Right hindlimb (tissue), 1 donor: Measurements from ENCODE around the gene CFAP74.

Experiments
- DNase-seq: peaks from one replicate; pipeline ENCODE4 v3.0.0-alpha.2; 2018

Gene CFAP74

DNA sequence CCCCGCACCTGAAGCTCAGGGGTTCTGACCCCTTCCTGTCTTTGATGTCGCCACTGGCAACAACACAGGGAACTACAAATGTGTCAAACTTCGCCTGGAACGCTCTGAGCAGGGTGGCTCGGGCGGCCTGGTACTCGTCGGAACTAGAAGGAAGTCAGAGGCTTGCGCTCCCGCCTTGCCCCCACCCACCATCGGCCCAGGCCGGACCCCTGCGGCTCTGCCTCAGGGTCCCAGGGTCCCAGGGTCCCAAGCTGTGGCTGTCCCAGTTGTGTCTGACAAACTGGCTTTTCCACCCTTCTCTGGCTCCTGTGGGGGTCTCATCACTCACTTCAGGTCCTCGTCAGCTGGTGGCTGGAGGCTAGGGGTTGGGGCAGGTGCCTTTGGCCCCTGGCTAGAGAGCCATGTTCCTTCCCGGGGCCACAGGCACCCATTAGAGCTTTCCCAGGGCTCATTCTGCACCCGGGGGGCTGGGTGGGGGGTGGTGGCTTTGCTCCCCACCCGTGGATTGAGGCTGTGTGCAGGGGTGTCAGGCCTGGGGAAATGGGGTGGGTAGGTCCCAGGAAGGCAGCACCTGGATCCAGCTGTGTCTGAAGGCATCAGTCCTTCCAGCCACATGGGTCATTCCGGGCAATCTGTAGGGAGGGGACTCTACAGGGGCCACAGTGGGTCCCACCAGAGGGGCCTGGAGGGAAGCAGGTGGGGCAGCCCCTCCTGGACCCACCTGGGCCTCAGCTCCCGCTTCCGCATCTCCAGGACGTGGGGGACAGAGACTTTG is 76.5 kb downstream of the CFAP74 start:
- DNase-seq = peak; percentile 6

DNA sequence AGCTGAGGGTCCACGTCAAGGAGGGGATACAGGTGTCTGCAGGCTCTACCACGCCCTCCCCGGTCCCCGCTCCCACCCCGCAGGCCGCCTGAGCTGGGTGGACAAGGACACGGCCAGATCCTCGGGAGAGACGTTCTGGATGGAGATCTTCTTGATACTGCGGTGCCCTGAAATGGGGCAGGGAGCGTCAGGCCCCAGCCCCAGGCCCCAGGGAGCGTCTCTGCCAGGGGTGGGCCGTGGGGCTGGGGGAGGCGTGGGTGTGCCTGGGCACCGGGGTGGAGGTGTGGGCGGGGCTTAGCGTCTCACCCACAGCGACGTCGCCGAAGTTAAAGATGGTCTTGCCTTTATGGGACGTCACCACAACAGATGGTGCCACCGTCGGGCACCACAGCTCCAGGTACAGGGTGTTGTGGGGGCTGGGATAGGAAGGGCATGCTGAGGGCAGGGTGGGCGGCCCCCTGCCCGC is 77.2 kb downstream of the CFAP74 start:
- DNase-seq = no peak

DNA sequence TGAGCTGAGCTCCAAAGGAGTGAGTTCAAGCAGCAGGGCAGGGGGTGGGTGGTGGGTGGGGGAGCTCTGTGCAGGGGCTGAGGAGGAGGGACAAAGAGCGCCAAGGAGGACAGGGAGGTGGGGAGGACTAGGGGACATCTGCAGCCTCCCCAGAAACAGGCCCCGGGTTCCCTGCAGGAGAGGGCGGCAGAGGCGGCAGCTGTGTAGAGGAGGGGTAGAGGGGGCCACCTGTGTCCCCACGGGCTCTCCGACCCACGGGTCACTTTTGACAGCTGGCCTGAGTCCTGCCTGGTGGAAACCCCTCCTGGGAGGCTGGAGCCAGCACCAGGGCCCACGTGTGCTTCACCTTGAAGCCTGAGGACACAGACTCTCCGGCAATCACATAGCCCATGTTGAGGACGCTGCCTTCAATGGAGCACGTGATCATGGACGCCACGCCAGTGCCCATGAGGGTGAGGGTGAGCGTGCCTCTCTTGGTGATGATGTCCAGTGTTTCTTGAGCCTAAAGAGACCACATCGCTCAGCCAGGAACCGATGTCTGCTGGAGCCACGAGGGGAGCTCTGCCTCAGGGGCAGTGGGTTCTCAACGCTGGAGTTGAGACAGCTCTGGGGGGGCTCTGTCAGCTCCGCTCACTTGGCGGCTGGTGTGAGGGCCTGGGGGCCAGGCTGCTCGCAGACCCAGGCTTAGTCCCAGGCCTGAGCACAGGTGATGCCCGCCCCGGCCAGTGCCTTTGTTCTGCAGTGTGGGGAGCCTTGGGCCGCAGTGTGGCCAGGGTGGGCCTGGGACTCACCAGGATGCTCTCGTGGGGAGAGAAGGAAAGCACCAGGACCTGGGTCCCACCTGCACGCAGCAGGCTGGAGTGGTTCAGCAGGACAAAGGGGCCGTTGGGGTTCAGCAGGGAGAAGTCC is 77.9 kb downstream of the CFAP74 start:
- DNase-seq = peak; percentile 14

DNA sequence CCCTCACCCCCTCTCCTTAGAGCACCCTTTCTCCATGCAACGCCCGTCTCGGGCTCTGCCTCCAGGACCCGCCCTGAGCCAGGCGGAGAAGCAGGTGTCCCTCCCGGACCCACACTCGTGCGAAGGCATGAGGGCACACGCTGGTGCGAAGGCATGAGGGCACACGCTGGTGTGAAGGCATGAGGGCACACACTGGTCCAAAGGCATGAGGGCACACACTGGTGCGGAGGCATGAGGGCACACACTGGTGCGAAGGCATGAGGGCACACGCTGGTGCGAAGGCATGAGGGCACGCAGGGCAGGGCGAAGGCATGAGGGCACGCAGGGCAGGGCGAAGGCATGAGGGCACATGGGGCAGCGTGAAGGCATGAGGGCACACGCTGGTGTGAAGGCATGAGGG is 78.7 kb downstream of the CFAP74 start:
- DNase-seq = peak; percentile 17

DNA sequence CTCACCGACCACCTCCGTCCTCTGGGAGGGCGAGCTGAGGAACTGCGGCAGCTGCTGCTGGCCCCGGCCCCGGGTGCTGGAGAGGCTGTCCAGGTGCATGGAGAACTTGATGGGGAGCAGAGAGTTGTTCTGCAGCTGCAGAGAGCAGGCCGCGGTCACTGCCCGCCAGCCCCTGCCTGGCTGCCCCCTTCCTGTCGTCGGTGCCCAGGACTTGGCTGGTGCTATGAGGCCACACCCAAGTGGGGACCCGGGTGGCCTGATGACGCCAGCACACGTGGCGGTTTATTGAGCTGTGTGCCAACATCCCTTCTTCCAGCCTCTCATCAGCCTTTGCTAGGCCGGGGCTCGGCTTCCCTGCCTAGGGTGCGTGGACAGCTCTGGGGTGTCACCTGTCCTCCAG is 79.2 kb downstream of the CFAP74 start:
- peak; percentile 68 for DNase-seq

DNA sequence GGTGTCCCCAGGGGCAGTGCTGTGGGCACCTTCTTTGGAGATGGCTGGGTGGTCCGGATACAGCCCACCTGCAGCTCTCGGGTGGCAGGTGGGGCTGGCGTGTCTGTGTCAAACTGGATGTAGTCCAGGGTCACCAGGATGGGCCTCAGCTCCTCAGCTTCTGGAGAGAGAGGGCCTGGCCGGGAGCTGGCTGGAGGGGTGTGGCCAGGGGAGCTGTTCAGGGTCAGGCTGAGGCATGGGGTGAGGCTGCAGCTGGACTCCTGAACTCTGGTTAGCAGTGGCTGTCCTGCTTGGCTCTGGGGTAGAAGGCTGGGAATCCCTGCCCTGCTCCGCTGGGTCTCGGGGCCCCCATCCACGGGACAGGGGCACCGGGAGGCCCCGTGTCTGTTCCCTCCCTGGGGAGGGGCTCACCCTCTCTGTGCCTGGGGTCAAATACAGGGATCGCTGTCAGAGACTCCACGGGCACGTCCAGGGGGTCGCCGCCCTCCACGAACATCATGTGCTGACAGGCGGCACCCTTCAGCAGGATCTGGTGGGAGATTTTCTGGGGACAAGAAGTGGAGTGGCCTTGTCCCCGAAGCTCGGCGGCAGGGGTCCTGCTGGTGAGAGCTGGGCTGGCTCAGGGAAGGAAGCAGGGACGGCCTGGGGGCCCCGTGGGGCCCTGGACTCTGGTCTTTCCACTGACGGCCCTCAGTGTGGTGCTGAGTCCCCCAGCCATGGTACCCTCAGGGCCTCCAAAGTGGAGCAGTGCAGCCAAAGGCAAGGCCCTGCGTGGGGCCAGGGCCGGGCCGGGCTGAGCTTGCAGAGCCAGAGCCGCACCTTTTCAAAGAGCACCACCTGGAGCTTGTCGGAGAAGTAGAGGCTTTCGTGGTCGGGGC is 80.4 kb downstream of the CFAP74 start:
- peak; percentile 26 for DNase-seq

DNA sequence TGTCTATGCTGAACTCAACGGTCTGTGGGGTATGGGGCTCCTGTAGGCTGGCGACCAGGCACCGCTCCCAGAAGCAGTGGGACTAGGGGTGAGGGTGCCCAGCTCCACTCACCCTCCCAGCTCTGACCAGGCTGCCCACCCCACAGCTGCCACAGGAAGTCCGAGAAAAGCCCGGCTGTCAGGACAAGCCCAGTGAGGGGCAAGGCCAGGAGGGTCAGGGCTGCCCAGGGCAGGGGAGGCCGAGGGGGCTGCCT is 81.0 kb downstream of the CFAP74 start:
- no peak for DNase-seq

DNA sequence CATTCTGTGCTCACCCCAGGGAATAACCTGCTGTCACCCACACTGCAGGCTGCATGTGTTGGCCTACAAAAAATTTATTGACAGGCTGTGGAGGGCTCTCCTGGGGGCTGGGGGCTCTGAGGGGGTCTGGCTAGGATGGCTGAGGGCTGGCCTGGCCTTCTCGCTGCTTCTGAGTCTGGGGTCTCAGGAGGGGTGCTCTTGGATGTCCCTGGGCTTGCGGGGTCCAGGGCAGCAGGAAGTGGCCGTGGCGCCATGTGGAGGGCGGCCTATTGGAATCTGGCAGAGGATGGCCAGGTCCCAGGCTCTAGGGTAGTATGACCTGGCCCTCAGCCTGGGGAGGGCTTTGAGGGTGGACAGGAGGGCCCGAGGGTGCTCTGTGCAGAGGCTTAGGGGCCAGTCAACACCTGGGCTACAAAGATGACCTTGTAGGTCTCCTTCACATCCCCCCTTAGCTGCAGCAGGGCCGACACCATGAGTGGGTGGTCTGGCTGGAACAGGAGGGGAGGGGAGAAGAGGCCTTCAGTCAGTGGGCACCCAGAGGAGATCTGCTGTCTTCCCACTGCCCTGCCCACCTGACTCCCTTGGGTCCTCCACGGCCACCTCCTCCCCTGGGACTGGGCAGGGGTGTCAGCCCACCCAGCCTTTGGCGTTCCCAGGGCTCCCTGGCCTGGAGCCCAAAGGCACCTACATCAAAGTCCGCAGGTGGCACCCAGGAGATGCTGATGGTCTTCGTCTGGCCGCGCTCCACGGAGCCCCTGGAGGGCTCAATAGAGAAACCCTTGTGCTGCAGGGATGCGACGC is 81.5 kb downstream of the CFAP74 start:
- no peak for DNase-seq

DNA sequence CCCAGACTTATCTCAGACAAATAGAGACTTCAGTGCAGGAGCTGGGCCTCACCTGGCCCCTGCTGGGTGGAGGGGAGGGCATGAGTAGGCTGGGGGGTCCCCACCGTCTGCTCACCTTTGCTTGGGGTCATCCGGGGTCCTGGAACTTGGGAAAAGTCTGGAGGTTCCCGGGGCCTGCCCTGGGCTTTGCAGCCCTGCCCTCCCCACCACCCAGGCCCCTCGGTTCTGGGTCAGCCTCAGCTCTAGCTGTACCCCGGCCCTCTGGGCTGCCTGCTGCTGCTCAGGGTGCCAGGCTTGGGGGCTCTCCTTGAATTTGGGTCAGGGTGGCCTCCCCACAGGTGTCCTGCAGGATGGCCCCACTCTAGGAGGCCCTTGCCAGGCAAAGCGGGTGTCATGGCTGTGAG is 82.1 kb downstream of the CFAP74 start:
- no peak for DNase-seq

DNA sequence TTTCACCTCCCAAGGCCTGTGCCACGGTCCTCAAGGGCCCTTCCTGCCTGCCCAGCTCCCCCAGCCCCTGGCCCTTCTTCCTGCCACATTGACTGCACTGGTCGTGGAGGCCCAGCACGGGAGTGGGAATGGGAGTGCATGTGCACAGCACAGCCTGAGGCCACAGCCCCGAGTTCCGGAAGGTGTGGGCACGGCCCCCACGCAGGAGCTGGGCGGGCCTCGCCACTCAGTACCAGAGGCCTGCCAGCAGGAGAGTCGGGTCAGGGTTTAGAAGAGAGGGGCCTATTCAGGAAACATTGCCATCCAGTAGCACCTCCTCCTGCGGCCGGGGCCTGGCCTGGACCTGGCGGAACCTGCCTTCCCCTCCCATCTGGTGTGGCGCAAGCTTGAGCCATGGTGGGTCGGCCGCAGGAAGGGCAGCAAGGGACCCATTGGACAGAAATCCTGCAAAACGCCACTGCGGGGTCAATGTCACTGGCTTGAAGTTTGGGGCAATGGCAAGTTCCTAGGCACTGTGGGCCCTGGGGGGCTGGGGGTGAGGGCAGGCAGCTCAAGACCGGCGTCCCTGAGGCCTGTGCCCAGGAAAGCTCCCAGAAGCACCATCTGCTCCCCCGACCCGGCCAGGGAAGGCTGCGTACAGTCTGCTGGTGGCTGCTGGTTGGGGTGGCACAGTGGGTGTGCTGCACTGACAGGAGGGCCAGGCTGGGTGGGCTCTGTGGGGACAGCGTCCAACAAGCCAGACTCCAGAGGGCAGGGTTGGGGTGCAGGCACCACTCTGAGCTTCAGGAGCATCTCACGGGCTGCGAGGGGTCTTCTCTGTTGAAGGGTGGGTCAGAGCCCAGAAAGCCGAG is 82.8 kb downstream of the CFAP74 start:
- no peak for DNase-seq

DNA sequence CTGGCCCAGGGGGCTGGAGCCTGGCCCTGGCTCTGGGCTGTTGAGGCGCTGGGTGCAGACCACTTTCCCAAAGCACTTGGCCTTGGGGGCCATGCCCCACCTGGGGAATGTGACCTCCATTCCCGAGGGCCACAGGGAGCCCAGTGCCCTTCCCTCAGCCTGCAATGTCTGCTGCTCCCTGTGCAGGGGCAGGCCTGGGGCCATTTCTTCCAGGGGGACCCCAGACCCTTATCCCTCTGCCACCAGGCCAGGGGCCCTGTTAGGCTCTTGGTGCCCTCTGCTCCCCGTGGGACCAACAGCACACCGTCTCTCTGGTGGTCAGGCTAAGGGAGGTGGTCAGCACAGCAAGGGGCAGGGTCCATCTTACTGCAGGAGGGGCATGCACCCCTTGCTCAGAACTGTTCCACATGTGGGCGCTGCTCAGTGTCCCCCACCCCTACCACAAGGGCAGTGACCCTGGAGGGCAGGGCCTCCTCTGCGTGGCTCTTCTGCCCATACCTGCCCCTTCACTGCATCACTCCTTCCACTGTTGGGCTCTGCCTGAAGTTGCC is 83.5 kb downstream of the CFAP74 start:
- peak; percentile 28 for DNase-seq

DNA sequence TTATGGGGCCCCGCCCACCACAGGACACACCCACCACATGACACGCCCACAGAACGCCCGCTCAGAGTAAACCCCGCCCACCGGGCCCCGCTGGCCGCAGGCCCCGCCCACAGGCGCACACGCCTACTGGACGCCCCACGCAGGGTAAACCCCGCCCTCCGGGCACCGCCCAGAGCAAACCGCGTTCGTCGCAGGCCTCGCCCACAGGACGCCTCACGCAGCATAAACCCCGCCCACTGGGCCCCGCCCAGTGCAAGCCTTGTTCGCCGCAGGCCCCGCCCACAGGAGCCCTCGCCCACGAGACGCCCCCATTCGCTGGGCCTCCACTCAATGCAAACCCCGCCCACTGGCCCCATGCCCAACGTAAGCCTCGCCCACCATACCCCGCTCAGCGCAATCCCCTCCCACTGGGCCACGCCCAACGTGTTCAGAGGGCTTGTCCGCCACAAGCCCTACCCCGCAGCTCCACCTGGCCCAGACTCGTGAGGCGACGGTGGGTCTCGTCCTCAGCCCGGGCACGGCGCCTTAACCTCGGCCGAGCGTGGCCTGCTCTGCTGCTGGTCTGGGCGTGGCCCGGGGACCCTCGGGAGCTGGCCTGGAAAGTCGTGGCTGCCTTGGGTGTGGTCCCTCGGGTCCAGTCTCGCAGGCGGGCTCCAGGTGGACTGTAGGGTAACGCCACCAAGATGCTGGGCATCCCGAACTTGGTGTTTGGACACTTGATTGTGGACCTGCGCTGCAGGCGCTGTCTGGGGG is 84.1 kb downstream of the CFAP74 start:
- DNase-seq = peak; percentile 97

DNA sequence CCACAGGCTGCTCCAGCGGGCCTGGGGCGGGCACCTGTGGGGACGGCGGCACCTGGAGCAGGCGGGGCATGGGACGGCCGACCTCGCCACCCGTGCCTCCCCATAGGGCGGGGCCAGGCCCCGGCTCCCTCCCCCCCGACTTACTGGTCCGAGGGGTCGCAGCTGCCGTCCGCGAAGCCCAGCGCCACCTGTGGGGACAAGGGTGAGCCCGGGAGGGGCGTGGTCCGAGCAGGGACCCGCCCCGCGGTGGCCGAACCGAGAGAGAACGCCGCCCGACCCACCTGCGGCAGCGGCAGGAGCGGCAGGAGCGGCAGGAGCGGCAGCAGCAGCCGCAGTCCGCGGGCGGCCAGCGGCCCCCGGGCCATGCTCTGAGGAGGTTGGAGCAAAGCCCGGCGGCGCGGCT is 84.7 kb downstream of the CFAP74 start, which contains the start of gene TMEM52:
TSS of gene TMEM52 (minus strand) at position 379 of the 403 bp plus-strand sequence. CDS start at position 365, 14 bp downstream.
- no peak for DNase-seq

DNA sequence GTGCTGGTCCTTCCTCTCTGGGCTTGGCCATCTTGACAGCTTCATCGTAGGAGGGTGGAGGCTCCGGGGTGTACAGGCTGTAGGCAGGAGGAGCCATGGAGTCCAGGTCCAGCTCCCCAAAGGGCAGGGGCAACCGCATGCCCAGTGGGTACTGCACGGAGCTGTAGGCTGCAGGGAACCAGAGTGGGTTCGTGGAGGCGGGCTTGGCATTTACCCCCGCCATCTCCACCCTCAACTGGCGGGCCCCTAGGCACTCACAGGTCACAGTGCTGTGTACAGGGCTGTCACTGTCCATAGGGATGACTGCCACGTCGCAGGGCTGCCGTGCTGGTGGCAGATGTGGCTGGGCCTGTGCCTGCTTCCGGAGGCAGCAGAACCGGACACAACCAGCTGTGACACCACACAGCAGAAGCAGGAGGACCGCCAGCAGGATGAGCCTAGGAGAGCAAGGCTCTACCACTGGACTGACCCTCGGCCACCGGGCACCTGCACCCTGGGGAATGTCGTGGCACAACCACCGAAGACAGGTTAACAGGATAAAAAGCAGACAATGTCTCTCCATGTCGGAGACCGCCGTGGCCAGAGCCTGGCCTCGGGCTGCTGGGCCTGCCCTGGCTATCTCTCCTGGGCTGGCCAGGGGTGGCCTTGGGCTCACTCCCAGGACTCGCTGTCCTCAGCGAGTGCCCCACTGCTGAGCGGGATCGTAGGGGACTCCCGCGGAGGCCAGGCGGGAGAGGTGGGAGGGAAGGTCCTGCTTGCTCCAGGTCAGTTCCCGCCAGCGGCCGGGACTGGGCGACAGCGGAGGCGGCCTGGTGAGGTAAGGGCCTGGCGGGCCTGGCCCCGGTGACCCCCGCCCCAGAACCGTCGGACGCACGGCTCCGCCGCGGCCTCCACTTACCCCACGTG is 85.3 kb downstream of the CFAP74 start:
- no peak for DNase-seq

DNA sequence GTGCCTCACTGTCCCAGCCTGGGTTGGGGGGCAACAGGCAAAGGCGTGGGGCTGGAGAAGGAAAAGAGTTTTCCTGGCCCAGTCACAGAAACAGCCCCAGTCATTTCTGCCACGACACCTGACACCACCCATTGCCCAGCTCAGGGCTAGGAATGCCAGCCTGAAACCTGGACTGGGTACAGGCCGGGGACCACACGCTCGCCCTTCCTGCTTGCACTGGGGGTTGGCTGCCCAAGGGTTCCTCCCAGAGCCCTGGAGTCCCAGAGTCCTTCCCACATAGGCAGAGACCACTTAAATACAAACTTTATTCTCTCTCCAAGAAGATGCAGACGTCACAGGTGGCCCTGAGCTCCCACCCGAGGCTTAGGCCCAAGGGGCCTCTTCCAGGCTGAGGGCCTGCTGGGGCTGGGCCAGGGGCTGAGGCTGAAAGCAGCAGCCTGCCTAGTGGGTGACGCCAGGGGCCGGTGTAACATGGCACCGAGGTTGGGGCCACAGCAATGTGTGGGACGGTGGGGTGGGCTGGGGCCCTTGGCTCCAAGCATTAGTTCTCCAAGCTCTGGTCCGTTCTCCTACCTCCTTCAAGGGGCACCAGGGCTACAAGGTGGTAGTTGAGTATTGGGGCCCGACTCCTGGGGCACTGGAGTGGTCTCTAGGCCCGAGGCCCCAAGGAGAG is 86.1 kb downstream of the CFAP74 start:
- no peak for DNase-seq

DNA sequence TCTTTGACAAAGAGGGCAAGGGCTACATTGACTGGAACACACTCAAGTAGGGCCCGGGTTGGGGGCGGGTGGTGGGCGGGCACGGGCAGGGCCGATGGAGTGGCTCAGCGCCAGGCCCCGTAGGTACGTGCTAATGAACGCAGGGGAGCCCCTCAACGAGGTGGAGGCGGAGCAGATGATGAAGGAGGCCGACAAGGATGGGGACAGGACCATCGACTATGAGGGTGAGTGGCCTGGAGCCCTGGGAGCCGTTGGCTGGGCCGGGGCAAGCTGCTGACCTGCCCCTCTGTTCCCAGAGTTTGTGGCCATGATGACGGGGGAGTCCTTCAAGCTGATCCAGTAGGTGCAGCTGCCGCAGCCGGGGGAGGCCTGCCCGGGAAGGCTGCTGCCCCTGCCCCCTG is 86.7 kb downstream of the CFAP74 start:
- no peak for DNase-seq

DNA sequence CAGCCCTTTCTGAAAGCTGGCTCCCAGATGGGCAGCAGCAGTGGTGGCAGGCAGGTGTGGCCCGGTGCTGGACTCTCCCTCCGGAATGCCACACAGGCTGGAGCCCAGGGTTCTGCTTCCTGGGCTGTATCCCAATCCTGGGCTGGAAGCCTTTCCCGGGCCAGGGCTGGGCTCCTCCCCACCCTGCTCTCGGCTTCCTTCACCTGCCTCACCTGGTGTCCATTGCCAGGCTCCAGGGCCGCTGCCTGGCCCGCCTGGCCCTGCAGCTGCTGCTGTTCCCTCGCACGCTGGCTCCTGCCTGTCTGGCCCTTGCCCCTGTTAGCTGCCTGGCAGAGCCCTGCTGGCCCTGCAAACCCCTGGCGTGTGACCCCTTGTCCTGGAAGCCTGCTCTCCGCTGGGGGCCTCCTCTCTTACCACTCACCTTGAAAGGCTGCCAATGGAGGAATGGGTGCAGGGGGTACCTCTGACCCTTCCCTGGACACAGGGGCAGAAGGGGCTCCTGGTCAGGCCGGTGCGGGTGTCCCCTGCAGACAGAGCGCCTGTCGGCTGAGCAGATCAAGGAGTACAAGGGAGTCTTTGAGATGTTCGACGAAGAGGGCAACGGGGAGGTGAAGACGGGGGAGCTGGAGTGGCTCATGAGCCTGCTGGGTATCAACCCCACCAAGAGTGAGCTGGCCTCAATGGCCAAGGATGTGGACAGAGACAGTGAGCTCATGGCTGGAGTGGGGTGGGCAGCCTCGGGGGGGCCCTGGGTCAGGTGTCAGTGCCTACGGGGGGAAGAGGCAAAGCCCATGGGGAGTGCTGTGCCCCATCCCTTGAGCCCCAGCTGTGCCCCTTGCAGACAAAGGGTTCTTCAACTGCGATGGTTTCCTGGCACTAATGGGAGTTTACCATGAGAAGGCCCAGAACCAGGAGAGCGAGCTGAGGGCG is 87.4 kb downstream of the CFAP74 start:
- peak; percentile 23 for DNase-seq
